GM23338 (cell line): Measurements from ENCODE around the gene F2RL3.

ENCODE experiments used
- POLR2AphosphoS5 ChIP-seq: IDR thresholded peaks from 2 replicates; pipeline ENCODE4 v1.6.1; 2016; ENCODE audit warnings: antibody characterized with exemption, low read depth
- TF ChIP-seq, protein P1 (sequence below), 2 experiments: fragments of 200-600 bp in 1 of 2; sonication (generic) in 1 of 2; conservative IDR thresholded peaks; 2 replicates each; pipeline versions ENCODE4 v1.5.1 to v1.6.1; 2016 to 2017; ENCODE audit warnings: antibody characterized with exemption in 2 of 2, low read depth in 2 of 2, mild to moderate bottlenecking in 2 of 2, moderate library complexity in 1 of 2

DNA sequence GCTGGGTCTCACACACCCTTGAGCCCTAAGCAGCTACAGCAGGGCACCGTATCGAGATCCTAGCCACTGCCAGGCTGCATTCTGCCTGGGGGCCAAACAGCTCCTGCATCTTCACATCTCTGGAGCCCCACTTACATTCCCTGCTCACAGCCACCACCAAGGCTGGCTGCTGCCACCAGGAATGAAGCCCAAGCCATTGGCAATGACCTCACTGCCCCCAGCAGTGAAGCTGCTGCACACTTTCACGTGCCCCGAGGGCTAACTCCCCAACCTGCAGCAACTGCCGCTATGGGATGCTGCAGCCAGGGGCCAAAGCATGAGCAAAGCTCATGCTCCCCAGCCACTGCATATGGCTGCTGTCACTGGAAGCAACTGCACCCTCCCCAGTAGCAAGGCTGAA, 42.0 kb downstream of the F2RL3 start:
- no peak for TF ChIP-seq POLR2AphosphoS5
- TF ChIP-seq, protein P1, sequence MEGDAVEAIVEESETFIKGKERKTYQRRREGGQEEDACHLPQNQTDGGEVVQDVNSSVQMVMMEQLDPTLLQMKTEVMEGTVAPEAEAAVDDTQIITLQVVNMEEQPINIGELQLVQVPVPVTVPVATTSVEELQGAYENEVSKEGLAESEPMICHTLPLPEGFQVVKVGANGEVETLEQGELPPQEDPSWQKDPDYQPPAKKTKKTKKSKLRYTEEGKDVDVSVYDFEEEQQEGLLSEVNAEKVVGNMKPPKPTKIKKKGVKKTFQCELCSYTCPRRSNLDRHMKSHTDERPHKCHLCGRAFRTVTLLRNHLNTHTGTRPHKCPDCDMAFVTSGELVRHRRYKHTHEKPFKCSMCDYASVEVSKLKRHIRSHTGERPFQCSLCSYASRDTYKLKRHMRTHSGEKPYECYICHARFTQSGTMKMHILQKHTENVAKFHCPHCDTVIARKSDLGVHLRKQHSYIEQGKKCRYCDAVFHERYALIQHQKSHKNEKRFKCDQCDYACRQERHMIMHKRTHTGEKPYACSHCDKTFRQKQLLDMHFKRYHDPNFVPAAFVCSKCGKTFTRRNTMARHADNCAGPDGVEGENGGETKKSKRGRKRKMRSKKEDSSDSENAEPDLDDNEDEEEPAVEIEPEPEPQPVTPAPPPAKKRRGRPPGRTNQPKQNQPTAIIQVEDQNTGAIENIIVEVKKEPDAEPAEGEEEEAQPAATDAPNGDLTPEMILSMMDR (conservative IDR thresholded peaks at IDR 0.05; ENCODE audit: low read depth in 2 of 2) = no peak
